ENCODE data around the gene TNFAIP2. TPM values are rescaled to one million over a fixed set of nuclear protein-coding genes. Genes with fewer than 3 reads are reported as not detected.

Gene TNFAIP2
- total and polyA plus RNA-seq, 9 donors, result 7.1 to 258 (median 27.4) TPM

GRCh38 chr14:103128631-103129300 lies 5.5 kb downstream of the TNFAIP2 start:
- Histone ChIP-seq H3K4me1 (ENCODE audit: insufficient read depth) (peaks cover 21% of the 10 kb centered on the region), H3K27me3 (no peaks in the 10 kb centered on the region), H3K27ac (no peak overlapping the region), H3K4me3 (no peak overlapping the region), H3K36me3 (no peaks in the 10 kb centered on the region), H3K9me3 (no peaks in the 10 kb centered on the region)
- WGBS, 3 donors, result 83 to 85% (median 85%) methylated on average over 12 to 13 of the region's 13 CpGs
- DNase-seq, result peak in 3 of 5 donors; percentile 27 to 47 (median 47)
- intact Hi-C loops (cut with DNase I), result no loop called here
- no peak for TF ChIP-seq POLR2A (IDR thresholded peaks at IDR 0.05)
- no peak for TF ChIP-seq EP300 (IDR thresholded peaks at IDR 0.05)
- TF ChIP-seq CTCF (IDR thresholded peaks at IDR 0.05), result no peak

- H3K9me3 ChIP-seq, result no peaks in the 10 kb centered on the region
- no peaks in the 10 kb centered on the region for H3K27me3 ChIP-seq
- intact Hi-C loops (cut with DNase I), result no loop called here
- peak in 4 of 5 donors; percentile 16 to 40 (median 24) for DNase-seq
- TF ChIP-seq POLR2A (IDR thresholded peaks at IDR 0.05) (no peak), EP300 (IDR thresholded peaks at IDR 0.05) (no peak), CTCF (IDR thresholded peaks at IDR 0.05) (no peak)
- 95 to 98% (median 96%) methylated on average over 12 of the region's 12 CpGs for WGBS, 3 donors
- no peaks in the 10 kb centered on the region for H3K36me3 ChIP-seq
- peaks cover 19% of the 10 kb centered on the region for H3K4me1 ChIP-seq (ENCODE audit: insufficient read depth)
- H3K4me3 ChIP-seq, result no peak overlapping the region
- no peak overlapping the region for H3K27ac ChIP-seq
Observed at GRCh38 chr14:103129301-103130016, 6.2 kb downstream of the TNFAIP2 start.

GRCh38 chr14:103130017-103130764 lies 6.9 kb downstream of the TNFAIP2 start:
- WGBS, 3 donors, result 85 to 91% (median 87%) methylated on average over 26 of the region's 26 CpGs
- Histone ChIP-seq H3K27ac (peak overlapping the region in 1 of 2 donors; percentile 67), H3K4me3 (no peak overlapping the region), H3K27me3 (no peaks in the 10 kb centered on the region), H3K9me3 (no peaks in the 10 kb centered on the region), H3K36me3 (no peaks in the 10 kb centered on the region), H3K4me1 (ENCODE audit: insufficient read depth) (peaks cover 19% of the 10 kb centered on the region)
- peak in 4 of 5 donors; percentile 15 to 42 (median 32) for DNase-seq
- no peak for TF ChIP-seq CTCF (IDR thresholded peaks at IDR 0.05)
- no peak for TF ChIP-seq EP300 (IDR thresholded peaks at IDR 0.05)
- TF ChIP-seq POLR2A (IDR thresholded peaks at IDR 0.05), result no peak
- intact Hi-C loops (cut with DNase I), result no loop called here

GRCh38 chr14:103130965-103131364 lies 7.7 kb downstream of the TNFAIP2 start:
- H3K27ac ChIP-seq, result peak overlapping the region in 1 of 2 donors; percentile 67
- no peaks in the 10 kb centered on the region for H3K36me3 ChIP-seq
- peak; percentile 78 to 88 (median 81) for DNase-seq

More at GRCh38 chr14:103130965-103131364, 7.7 kb downstream of the TNFAIP2 start:
- H3K27me3 ChIP-seq, result no peaks in the 10 kb centered on the region
- TF ChIP-seq CTCF (IDR thresholded peaks at IDR 0.05) (no peak), EP300 (IDR thresholded peaks at IDR 0.05) (no peak)
- intact Hi-C loops (cut with DNase I), result no loop called here
- no peak overlapping the region for H3K4me3 ChIP-seq
- peaks cover 19% of the 10 kb centered on the region for H3K4me1 ChIP-seq (ENCODE audit: insufficient read depth)
- WGBS, 3 donors, result 5 to 12% (median 8%) methylated on average over 8 of the region's 8 CpGs
- H3K9me3 ChIP-seq, result no peaks in the 10 kb centered on the region

Data from ovary (tissue), 9 donors.